ENCODE data around the gene RALGPS1. TPM values are rescaled to one million over a fixed set of nuclear protein-coding genes. Genes with fewer than 3 reads are reported as not detected.

Gene RALGPS1
- total and polyA plus RNA-seq, 8 donors: 5.8 to 12.7 (median 9.3) TPM

DNA sequence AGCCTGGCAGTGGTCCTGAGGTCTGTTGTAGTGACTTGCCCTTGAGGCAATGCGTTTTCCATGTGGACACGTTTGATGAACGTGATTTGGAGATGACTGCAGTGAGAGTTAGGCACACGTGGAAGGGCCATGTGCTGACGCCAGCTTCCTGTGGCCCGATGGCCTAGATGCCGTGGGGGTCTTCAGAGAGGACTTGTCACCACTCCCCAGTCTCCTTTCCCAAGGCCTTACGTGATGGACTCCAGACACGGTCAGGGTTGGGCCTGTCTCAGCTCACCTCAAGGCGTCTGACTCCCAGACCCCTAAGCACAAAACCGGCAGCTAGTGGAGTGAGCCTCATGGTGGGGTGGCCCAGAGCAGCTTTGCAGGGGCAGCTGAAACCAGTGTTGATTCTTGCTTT, 115.0 kb downstream of the RALGPS1 start:
- Histone ChIP-seq H3K27ac (no peak overlapping the region), H3K9me3 (no peaks in the 10 kb centered on the region), H3K4me1 (no peaks in the 10 kb centered on the region), H3K4me3 (no peak overlapping the region), H3K36me3 (no peaks in the 10 kb centered on the region), H3K27me3 (no peaks in the 10 kb centered on the region)
- TF ChIP-seq, protein P1, sequence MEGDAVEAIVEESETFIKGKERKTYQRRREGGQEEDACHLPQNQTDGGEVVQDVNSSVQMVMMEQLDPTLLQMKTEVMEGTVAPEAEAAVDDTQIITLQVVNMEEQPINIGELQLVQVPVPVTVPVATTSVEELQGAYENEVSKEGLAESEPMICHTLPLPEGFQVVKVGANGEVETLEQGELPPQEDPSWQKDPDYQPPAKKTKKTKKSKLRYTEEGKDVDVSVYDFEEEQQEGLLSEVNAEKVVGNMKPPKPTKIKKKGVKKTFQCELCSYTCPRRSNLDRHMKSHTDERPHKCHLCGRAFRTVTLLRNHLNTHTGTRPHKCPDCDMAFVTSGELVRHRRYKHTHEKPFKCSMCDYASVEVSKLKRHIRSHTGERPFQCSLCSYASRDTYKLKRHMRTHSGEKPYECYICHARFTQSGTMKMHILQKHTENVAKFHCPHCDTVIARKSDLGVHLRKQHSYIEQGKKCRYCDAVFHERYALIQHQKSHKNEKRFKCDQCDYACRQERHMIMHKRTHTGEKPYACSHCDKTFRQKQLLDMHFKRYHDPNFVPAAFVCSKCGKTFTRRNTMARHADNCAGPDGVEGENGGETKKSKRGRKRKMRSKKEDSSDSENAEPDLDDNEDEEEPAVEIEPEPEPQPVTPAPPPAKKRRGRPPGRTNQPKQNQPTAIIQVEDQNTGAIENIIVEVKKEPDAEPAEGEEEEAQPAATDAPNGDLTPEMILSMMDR (IDR thresholded peaks at IDR 0.05): no peak
- DNase-seq (no peak), ATAC-seq (no peak), FAIRE-seq (no peak)
- intact Hi-C loops (cut with DNase I): no loop called here
- WGBS, 2 donors: 87 to 90% methylated on average over 11 of the region's 11 CpGs

DNA sequence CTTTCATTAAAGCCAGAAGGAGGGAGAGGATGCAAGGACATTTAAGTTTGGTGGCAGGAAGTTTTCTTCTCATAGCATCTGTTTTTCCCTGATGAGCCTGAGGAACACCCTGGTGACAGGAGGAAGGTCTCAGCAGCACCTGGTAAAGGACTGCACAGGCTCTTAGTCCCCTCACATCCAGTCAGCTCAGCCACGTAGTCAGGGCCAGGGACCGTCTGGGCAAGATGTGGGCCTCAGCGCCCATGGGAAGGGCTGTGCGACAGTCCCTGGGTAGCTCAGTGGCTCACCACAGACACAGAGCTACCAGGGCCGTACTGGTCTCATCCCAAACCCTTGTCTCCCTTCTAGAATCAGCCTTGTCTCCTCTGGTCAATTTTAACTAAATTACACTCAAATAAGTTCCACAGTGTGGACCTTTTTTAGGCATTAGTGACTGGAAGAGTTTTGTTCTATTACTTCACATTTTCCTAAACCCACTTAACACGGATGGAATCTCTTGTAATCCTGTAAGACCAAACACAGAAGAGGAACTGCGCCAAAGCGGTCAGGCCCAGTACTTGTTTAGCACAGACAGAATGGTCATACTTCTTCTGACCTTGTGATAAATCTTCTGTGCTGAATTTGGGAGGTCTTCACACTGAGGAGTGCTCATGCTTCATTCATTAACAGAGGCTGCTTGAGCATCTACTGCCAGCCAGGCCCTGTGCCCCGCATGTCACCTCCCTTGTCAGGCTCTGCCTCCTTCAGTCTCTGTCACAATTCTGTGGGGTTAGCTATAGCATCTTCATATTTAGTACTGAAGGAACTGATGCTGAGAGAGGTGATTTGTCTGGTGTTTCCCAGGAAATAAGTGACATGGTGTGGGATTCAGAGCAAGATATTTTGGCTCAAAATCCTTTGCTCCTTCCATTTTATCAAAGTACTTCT, 116.5 kb downstream of the RALGPS1 start:
- no peaks in the 10 kb centered on the region for H3K9me3 ChIP-seq
- TF ChIP-seq, protein P1 (IDR thresholded peaks at IDR 0.05): no peak
- FAIRE-seq (no peak), DNase-seq (no peak), ATAC-seq (no peak)
- H3K4me1 ChIP-seq: no peaks in the 10 kb centered on the region
- H3K27me3 ChIP-seq: no peaks in the 10 kb centered on the region
- H3K4me3 ChIP-seq: no peak overlapping the region
- WGBS, 2 donors: 92 to 96% methylated on average over 9 of the region's 9 CpGs
- intact Hi-C loops (cut with DNase I): no loop called here
- no peak overlapping the region for H3K27ac ChIP-seq
- H3K36me3 ChIP-seq: no peaks in the 10 kb centered on the region

DNA sequence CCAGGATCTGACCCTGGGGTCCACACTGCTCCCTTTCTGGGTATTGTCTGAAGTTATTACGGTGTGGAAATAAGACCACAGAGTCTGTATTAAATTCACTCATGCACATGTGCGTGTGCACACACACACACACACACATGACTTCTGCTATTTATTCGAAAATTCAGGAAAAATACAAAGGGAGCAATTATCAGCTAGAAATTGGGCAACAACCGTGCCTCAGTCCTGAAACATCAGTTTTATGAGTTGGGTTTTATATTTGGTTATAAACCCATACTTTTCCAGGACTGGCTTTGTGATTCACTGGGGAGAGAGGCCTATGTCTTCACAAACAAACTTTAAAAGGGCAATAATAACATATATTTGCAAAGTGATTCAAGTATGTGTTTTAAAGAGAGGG, 117.7 kb downstream of the RALGPS1 start:
- ATAC-seq: no peak
- no peaks in the 10 kb centered on the region for H3K4me1 ChIP-seq
- no peaks in the 10 kb centered on the region for H3K27me3 ChIP-seq
- no peaks in the 10 kb centered on the region for H3K36me3 ChIP-seq
- DNase-seq: no peak
- no peak overlapping the region for H3K27ac ChIP-seq
- no peak overlapping the region for H3K4me3 ChIP-seq
- 90 to 96% methylated on average over 4 of the region's 4 CpGs for WGBS, 2 donors
- TF ChIP-seq, protein P1 (IDR thresholded peaks at IDR 0.05): no peak
- intact Hi-C loops (cut with DNase I): no loop called here
- FAIRE-seq: no peak
- H3K9me3 ChIP-seq: no peaks in the 10 kb centered on the region

DNA sequence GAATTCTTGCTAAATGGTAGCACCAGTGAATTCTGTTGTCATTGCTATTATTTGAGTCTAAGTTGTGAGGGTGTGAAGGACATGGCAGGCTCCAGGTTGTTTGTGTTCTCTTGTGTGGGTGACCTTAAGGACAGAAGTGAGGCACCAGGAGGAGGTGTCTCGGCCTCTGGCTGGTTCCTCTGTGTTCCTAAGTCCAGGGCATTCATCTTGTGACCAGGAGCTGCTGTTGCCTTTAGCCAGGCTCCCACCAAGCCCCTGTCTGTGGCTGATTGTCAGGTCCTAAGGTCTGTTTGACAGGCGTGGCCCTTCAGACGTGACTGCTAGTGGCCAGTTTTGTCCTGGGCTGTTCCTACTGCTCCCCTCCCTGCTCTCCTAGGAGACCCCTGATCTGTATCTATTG, 118.5 kb downstream of the RALGPS1 start:
- Histone ChIP-seq H3K27me3 (no peaks in the 10 kb centered on the region), H3K4me1 (no peaks in the 10 kb centered on the region), H3K9me3 (no peaks in the 10 kb centered on the region), H3K36me3 (no peaks in the 10 kb centered on the region), H3K4me3 (no peak overlapping the region), H3K27ac (no peak overlapping the region)
- DNase-seq (no peak), FAIRE-seq (no peak), ATAC-seq (no peak)
- TF ChIP-seq, protein P1 (IDR thresholded peaks at IDR 0.05): no peak
- WGBS, 2 donors: 88 to 90% methylated on average over 3 of the region's 3 CpGs
- intact Hi-C loops (cut with DNase I): no loop called here

DNA sequence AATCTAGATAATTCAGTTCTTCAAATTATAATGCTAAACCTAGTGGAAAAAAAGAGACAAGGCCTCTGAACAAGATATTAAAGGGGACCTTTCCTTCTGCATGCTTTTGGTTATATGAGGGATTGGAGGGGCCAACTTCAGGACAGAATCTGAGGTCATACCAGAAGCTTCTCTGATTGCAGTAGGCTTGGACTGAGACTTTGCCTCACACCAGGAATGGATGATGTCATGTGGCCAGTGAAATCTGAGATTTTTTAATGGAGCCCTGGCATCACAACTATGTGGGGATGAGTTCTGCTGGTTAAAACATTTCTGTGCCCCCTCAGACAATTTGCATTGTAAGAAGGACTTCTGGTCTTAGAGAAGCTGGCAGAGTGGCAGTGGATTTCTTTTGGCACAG, 119.2 kb downstream of the RALGPS1 start:
- no peaks in the 10 kb centered on the region for H3K4me1 ChIP-seq
- H3K36me3 ChIP-seq: no peaks in the 10 kb centered on the region
- H3K9me3 ChIP-seq: no peaks in the 10 kb centered on the region
- ATAC-seq: no peak
- no peak overlapping the region for H3K27ac ChIP-seq
- no peak for FAIRE-seq
- intact Hi-C loops (cut with DNase I): no loop called here
- DNase-seq: no peak
- TF ChIP-seq, protein P1 (IDR thresholded peaks at IDR 0.05): no peak
- no peaks in the 10 kb centered on the region for H3K27me3 ChIP-seq
- no peak overlapping the region for H3K4me3 ChIP-seq
